ENCODE data around the gene POLG.

POLG gene

GRCh38 chr15:89333011-89333860, 1.4 kb downstream of the POLG start:
- H3K27ac ChIP-seq: peak overlapping the region; percentile 92

DNA sequence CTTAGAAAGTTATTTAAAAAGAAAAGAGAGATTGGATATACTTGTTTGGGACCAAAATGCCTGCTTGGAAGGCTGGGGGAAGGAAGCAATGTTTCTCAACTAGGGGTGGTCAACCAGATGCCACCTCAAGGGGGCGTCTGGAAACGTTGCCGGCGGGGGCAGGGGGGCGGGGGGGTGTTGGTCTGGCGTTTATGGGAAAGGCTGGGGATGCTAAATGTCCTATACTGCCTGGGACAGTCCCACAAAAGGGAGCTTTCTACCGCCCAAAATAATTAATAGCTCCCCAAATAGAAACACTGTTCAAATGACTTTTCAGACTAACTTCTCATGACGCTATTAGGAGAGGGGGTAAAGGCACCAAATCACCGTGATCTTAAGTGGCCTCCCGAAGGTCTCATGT, 2.2 kb downstream of the POLG start:
- peak; percentile 67 for TF ChIP-seq CTCF (conservative IDR thresholded peaks at IDR 0.05)
- no peak overlapping the region; the same call in 1 of the 2 replicates for H3K27ac ChIP-seq

More at GRCh38 chr15:89333011-89333860, 1.4 kb downstream of the POLG start:
- no peak for TF ChIP-seq CTCF (conservative IDR thresholded peaks at IDR 0.05)

- H3K27ac ChIP-seq: peak overlapping the region; percentile 11; the same call in 1 of the 2 replicates
- TF ChIP-seq CTCF (conservative IDR thresholded peaks at IDR 0.05): no peak
Observed at GRCh38 chr15:89330881-89331595, 3.6 kb downstream of the POLG start.

- TF ChIP-seq CTCF (conservative IDR thresholded peaks at IDR 0.05): no peak
- no peak overlapping the region for H3K27ac ChIP-seq
Observed at GRCh38 chr15:89330119-89330518, 4.5 kb downstream of the POLG start.

DNA sequence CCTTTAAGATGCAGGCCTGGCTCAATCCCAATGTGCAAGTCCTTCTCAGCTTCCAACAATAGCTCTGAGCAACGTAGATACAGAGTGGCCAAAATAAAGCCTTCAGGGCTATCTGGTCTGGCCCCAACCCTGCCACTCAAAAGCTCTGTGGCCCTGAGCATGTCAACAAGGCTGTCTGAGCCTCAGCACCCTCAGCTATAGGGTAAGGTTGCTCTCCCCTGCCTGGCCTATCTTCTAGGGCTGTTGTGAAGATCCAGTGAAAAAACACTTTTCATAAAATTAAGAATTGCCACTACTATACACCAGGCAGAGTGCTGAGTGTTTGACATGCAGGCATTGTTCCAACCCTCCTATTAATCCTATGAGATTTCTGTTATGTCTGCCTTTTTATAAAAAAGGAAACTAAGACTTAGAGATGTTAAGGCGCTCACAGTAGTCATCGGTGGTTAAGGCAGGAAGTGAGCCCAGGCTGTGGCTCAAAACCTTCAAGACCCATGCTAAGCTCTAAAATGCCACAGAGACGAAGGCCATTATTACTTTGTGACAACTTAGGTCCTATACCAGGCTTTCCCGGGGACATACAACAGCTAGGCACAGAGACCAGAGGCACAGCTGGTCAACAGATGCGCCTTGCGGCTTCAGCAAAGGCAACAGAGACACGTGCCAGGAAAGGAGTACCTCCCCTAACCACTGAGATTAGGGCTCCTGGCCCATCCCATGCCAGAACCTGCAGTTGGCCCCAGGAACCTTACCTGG, 5.1 kb downstream of the POLG start:
- TF ChIP-seq CTCF (conservative IDR thresholded peaks at IDR 0.05): no peak
- no peak overlapping the region for H3K27ac ChIP-seq

DNA sequence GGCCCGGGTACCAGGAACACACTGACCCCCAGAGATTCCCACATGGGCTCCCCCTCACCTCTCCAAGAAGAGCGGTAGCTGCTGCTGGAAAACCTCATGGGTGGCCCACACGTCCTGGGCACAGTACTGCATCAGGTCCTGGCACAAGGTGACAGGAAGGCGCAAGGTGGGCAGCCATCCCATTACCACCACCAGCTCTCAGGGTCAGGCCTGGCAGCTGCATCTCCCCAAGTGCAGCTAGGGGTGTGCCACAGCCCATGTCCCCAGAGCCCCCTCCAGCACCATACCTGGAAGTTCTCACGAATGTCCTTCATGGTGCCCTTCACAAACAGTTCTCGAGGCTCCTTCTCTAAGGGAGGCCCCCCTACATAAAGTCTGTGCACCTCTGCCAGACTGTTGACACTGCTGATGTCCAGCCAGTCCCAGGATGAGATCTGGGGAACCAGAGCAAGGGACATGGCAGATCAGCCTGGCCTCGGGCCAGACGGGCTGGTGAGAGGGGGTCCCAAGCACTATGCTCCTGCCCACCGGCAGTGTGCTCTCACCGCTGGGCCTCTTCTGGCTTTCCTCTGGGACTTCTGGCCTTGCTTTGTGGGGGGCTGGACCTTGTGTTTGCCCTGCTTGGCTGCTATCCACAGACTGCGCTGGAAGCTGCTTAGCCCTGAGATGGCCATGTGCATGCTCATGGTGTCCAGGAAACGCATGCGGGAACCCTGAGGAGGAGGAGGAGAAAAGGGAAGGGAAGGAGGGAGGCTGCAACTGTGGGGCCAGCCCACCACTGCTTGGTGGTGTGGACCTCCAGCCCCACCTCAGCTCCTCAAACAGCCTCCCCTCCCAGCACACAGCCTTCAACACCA, 6.0 kb downstream of the POLG start:
- no peak overlapping the region for H3K27ac ChIP-seq
- TF ChIP-seq CTCF (conservative IDR thresholded peaks at IDR 0.05): no peak
